Measurements from ENCODE around the gene BCL11B.
"Not testable (repeated sequence)": the region's sequence is repeated elsewhere in the genome, so short reads cannot be mapped to it uniquely, and the experiment has no call there.

Gene BCL11B

GRCh38 chr14:99236386-99237138, 35.4 kb downstream of the BCL11B start:
- DNase-seq: no peak

GRCh38 chr14:99235582-99236320, 36.2 kb downstream of the BCL11B start:
- no peak for DNase-seq

GRCh38 chr14:99234961-99235571, 36.9 kb downstream of the BCL11B start:
- no peak for DNase-seq

- DNase-seq: no peak
Observed at GRCh38 chr14:99234355-99234754, 37.6 kb downstream of the BCL11B start.

- DNase-seq: no peak
Observed at GRCh38 chr14:99233222-99234035, 38.6 kb downstream of the BCL11B start.

- DNase-seq: no peak
Observed at GRCh38 chr14:99232714-99233214, 39.2 kb downstream of the BCL11B start.

- no peak for DNase-seq
Observed at GRCh38 chr14:99231850-99232713, 39.9 kb downstream of the BCL11B start.

- DNase-seq: no peak
Observed at GRCh38 chr14:99231161-99231849, 40.7 kb downstream of the BCL11B start.

- no peak for DNase-seq
Observed at GRCh38 chr14:99230208-99231151, 41.5 kb downstream of the BCL11B start.

GRCh38 chr14:99229654-99230207, 42.3 kb downstream of the BCL11B start:
- no peak for DNase-seq

- DNase-seq: not testable (repeated sequence)
Observed at GRCh38 chr14:99228760-99229159, 43.2 kb downstream of the BCL11B start.

- DNase-seq: no peak
Observed at GRCh38 chr14:99226687-99227086, 45.3 kb downstream of the BCL11B start.

- DNase-seq: no peak
Observed at GRCh38 chr14:99225436-99226203, 46.4 kb downstream of the BCL11B start.

GRCh38 chr14:99224948-99225347, 47.0 kb downstream of the BCL11B start:
- DNase-seq: no peak

GRCh38 chr14:99224116-99224910, 47.7 kb downstream of the BCL11B start:
- no peak for DNase-seq

- no peak for DNase-seq
Observed at GRCh38 chr14:99221445-99221844, 50.6 kb downstream of the BCL11B start.

- DNase-seq: no peak
Observed at GRCh38 chr14:99217066-99217955, 54.7 kb downstream of the BCL11B start.
